ENCODE data around the gene IPO8. TPM values are rescaled to one million over a fixed set of nuclear protein-coding genes. Genes with fewer than 3 reads are reported as not detected.

The IPO8 gene
- total and polyA plus RNA-seq, 2 of the 4 experiments (the other 2 are of a cell fraction) = 11.1 to 31.5 TPM

GRCh38 chr12:30740274-30740673 lies 44.6 kb upstream of the IPO8 start:
- H4K5ac ChIP-seq (ENCODE audit: low read depth, low read length) = no peak overlapping the region
- no peak overlapping the region for H2AK5ac ChIP-seq (ENCODE audit: low read depth, low read length)
- TF ChIP-seq MAZ (IDR thresholded peaks at IDR 0.05; ENCODE audit: borderline replicate concordance, low read depth, low read length) (no peak), BHLHE40 (IDR thresholded peaks at IDR 0.05; ENCODE audit: low read depth, low read length) (no peak), RAD21 (IDR thresholded peaks at IDR 0.05; ENCODE audit: low read length) (no peak), MAFK (IDR thresholded peaks at IDR 0.05; ENCODE audit: low read depth, low read length) (no peak), RFX5 (IDR thresholded peaks at IDR 0.05; ENCODE audit: low read depth, low read length) (no peak), FOS (IDR thresholded peaks at IDR 0.05; ENCODE audit: low read depth, low read length) (no peak), MXI1 (IDR thresholded peaks at IDR 0.05; ENCODE audit: borderline replicate concordance, low read depth, low read length) (no peak), CEBPB (IDR thresholded peaks at IDR 0.05; ENCODE audit: low read depth, low read length) (no peak), USF2 (IDR thresholded peaks at IDR 0.05; ENCODE audit: low read depth, low read length) (no peak), ELK1 (IDR thresholded peaks at IDR 0.05; ENCODE audit: borderline replicate concordance, low read depth, low read length) (no peak), RCOR1 (IDR thresholded peaks at IDR 0.05; ENCODE audit: insufficient replicate concordance, low read length) (no peak), SMC3 (IDR thresholded peaks at IDR 0.05; ENCODE audit: low read depth, low read length) (no peak)
- BruUV-seq (replicated peaks) = no TSS peak
- H3K4me1 ChIP-seq (ENCODE audit: control insufficient read depth, insufficient read depth, low read length) = no peaks in the 10 kb centered on the region
- no peak overlapping the region for H3K4me2 ChIP-seq (ENCODE audit: low read depth, low read length)
- H3K9me3 ChIP-seq (ENCODE audit: control insufficient read depth, insufficient read depth, low read length) = no peaks in the 10 kb centered on the region
- no peak overlapping the region for H3K4ac ChIP-seq (ENCODE audit: low read depth, low read length)
- H2BK120ac ChIP-seq (ENCODE audit: low read depth, low read length) = no peak overlapping the region
- H3K36me3 ChIP-seq (ENCODE audit: control insufficient read depth, insufficient read depth, low read length) = peaks cover 4% of the 10 kb centered on the region
- H3K23ac ChIP-seq (ENCODE audit: low read depth, low read length) = no peak overlapping the region
- H3K18ac ChIP-seq (ENCODE audit: low read depth, low read length) = no peak overlapping the region
- intact Hi-C loops (cut with micrococcal nuclease) (no loop called here), in situ Hi-C loops (cut with MboI; ENCODE audit: low sequenced_read_pairs) (no loop called here), dilution Hi-C loops (cut with HindIII; ENCODE audit: low sequenced_read_pairs, unreplicated experiment) (no loop called here)
- no peak overlapping the region for H3K9ac ChIP-seq (ENCODE audit: low read depth, low read length)
- H3K27me3 ChIP-seq (ENCODE audit: control insufficient read depth, insufficient read depth, low read length) = no peaks in the 10 kb centered on the region
- H3K9me1 ChIP-seq (ENCODE audit: insufficient read depth, low read length) = no peaks in the 10 kb centered on the region
- ATAC-seq (ENCODE audit: low read depth) = no peak
- no peak overlapping the region for H2BK5ac ChIP-seq (ENCODE audit: low read depth, low read length, poor library complexity, severe bottlenecking)
- H3K27ac ChIP-seq (ENCODE audit: insufficient read depth, low read length) = no peak overlapping the region
- CTCF ChIA-PET = no interaction called here
- POLR2A ChIA-PET (ENCODE audit: unreplicated experiment) = no interaction called here
- H3K56ac ChIP-seq (ENCODE audit: extremely low read depth, insufficient read depth, low read length) = no peak overlapping the region
- H2AFZ ChIP-seq (replicated peaks; ENCODE audit: low read length, poor library complexity) = no peak overlapping the region
- H2BK20ac ChIP-seq (ENCODE audit: low read depth, low read length) = no peak overlapping the region
- no peak overlapping the region for H4K91ac ChIP-seq (ENCODE audit: insufficient read depth, low read depth, low read length)
- no peak overlapping the region for H4K8ac ChIP-seq (ENCODE audit: low read depth in 2 of 2, low read length in 2 of 2)
- no peaks in the 10 kb centered on the region for H4K20me1 ChIP-seq (ENCODE audit: insufficient read depth, low read length)
- no peak overlapping the region for H2AK9ac ChIP-seq (replicated peaks; ENCODE audit: low read depth, low read length, poor library complexity)
- H3K14ac ChIP-seq (replicated peaks; ENCODE audit: low read depth, low read length) = no peak overlapping the region
- no peak for DNase-seq
- peaks cover 12 to 32% of the 10 kb centered on the region in 2 experiments for H3K79me1 ChIP-seq (ENCODE audit: low read depth in 1 of 2, low read length in 2 of 2)
- H2BK15ac ChIP-seq (ENCODE audit: low read depth, low read length) = no peak overlapping the region
- H3K4me3 ChIP-seq (ENCODE audit: insufficient read depth, low read depth, low read length) = no peak overlapping the region

Data from IMR-90 (cell line).